Peyer's patch (tissue), 4 donors: ENCODE measurements around the gene KLHL29. TPM values are rescaled to one million over a fixed set of nuclear protein-coding genes. Genes with fewer than 3 reads are reported as not detected.

Experiments used
- DNase-seq, 3 donors: peaks; one replicate each; pipeline ENCODE4 v3.0.0-alpha.2; 2017 to 2019
- H3K27ac ChIP-seq, 4 donors: fragments of 200-600 bp; sonication (generic); one replicate each; pipeline ENCODE4 v1.5.1; 2016 to 2019
- H3K27me3 ChIP-seq, 2 donors: fragments of 200-600 bp; sonication (generic); one replicate each; pipeline ENCODE4 v1.5.1; 2019
- H3K36me3 ChIP-seq, 3 donors: fragments of 200-600 bp; sonication (generic); one replicate each; pipeline ENCODE4 v1.5.1; 2016 to 2019
- H3K4me1 ChIP-seq, 4 donors: fragments of 200-600 bp; sonication (generic); one replicate each; pipeline ENCODE4 v1.5.1; 2016 to 2019
- H3K4me3 ChIP-seq, 4 donors: fragments of 200-600 bp; sonication (generic); 1 replicate in 3 of 4; 2 replicates in 1 of 4; pipeline ENCODE4 v1.5.1; 2016 to 2019; ENCODE audit warnings: mild to moderate bottlenecking in 1 of 4
- H3K9me3 ChIP-seq, 4 donors: fragments of 200-600 bp; sonication (generic); one replicate each; pipeline ENCODE4 v1.5.1; 2016 to 2019; ENCODE audit warnings: mild to moderate bottlenecking in 1 of 4
- CTCF ChIP-seq, 6 experiments: fragments of 450-650 bp in 4 of 6; fragments of 200-600 bp in 2 of 6; sonication (generic) in 1 of 6; IDR thresholded peaks; one replicate each; pipeline ENCODE4 v1.5.1; 2017 to 2019; ENCODE audit warnings: antibody characterized with exemption in 6 of 6, mild to moderate bottlenecking in 3 of 6, moderate library complexity in 1 of 6
- POLR2A ChIP-seq, 2 donors: fragments of 450-650 bp; IDR thresholded peaks; one replicate each; pipeline ENCODE4 v1.5.1; 2017; ENCODE audit warnings: antibody characterized with exemption in 2 of 2, mild to moderate bottlenecking in 2 of 2, moderate library complexity in 2 of 2
- total RNA-seq, 4 donors: library from RNA; depleted of rRNA; stranded (reverse); fragments of >200 nt; gene quantifications; one replicate each; pipeline ENCODE4 v1.1.0, GENCODE V29; 2016

The KLHL29 gene
- total RNA-seq, 4 donors from 2014 or later: 1.1 to 18.2 (median 5.0) TPM

DNA sequence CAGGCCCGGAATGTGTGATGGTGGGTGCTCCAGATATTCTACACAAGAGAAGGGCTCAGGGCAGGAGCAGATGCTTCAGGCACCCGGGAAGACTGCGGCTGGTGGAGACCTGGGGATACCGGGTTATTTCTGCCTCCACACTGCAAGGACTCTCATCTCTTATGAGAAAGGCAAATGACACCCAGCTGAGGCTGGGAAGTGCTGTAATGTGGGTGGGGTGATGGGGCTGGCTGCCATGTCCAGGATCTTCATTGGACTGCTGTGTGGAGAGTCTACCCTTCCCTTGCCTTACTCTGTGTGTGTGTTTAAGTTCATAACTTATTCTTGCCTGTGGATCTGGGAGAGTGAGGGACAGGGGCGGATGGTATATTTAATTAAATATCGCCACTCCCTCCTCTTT lies 124.1 kb downstream of the KLHL29 start:
- Histone ChIP-seq H3K27me3 (no peaks in the 10 kb centered on the region), H3K36me3 (no peaks in the 10 kb centered on the region), H3K9me3 (no peaks in the 10 kb centered on the region), H3K4me1 (peaks cover 0 to 12% (median 0%) of the 10 kb centered on the region in 4 donors), H3K4me3 (no peak overlapping the region), H3K27ac (no peak overlapping the region)
- DNase-seq: no peak
- TF ChIP-seq POLR2A (IDR thresholded peaks at IDR 0.05): no peak
- no peak for TF ChIP-seq CTCF (IDR thresholded peaks at IDR 0.05)

- no peak for DNase-seq
- H3K27me3 ChIP-seq: no peaks in the 10 kb centered on the region
- H3K4me1 ChIP-seq: peaks cover 0 to 12% (median 0%) of the 10 kb centered on the region in 4 donors
- H3K27ac ChIP-seq: no peak overlapping the region
- no peak for TF ChIP-seq POLR2A (IDR thresholded peaks at IDR 0.05)
- TF ChIP-seq CTCF (IDR thresholded peaks at IDR 0.05): no peak
- H3K36me3 ChIP-seq: no peaks in the 10 kb centered on the region
- no peaks in the 10 kb centered on the region for H3K9me3 ChIP-seq
- no peak overlapping the region for H3K4me3 ChIP-seq
Measured at GRCh38 chr2:23509596-23510292, 124.8 kb downstream of the KLHL29 start.

GRCh38 chr2:23510471-23510870 lies 125.5 kb downstream of the KLHL29 start:
- DNase-seq: no peak
- TF ChIP-seq POLR2A (IDR thresholded peaks at IDR 0.05): no peak
- Histone ChIP-seq H3K36me3 (no peaks in the 10 kb centered on the region), H3K27me3 (no peaks in the 10 kb centered on the region), H3K27ac (no peak overlapping the region), H3K4me1 (peaks cover 0 to 12% (median 0%) of the 10 kb centered on the region in 4 donors), H3K9me3 (no peaks in the 10 kb centered on the region), H3K4me3 (no peak overlapping the region)

DNA sequence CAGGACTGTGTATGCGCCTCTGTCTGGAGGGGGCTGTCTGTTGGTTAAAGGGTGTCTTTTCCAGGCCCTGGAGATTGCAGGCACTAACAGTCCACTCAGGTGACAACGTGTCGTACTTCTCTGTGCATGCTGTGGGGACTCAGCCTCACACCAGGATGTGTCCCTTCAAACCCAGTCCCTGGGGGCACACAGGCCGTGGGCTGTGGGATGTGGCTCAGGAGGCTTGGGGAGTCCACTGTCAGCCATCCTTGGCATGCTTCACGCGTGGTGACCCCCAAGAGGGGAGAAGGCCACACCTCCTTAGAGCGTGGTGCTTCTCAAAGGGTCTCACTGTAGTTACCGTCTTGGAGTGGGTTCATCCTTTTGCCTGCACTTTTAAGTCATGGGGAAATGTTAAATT lies 127.8 kb downstream of the KLHL29 start:
- Histone ChIP-seq H3K27me3 (no peaks in the 10 kb centered on the region), H3K27ac (peak overlapping the region in 1 of 4 donors; percentile 62), H3K9me3 (no peaks in the 10 kb centered on the region), H3K36me3 (no peaks in the 10 kb centered on the region), H3K4me1 (no peaks in the 10 kb centered on the region), H3K4me3 (no peak overlapping the region)
- TF ChIP-seq POLR2A (IDR thresholded peaks at IDR 0.05): no peak
- no peak for TF ChIP-seq CTCF (IDR thresholded peaks at IDR 0.05)
- DNase-seq: no peak

DNA sequence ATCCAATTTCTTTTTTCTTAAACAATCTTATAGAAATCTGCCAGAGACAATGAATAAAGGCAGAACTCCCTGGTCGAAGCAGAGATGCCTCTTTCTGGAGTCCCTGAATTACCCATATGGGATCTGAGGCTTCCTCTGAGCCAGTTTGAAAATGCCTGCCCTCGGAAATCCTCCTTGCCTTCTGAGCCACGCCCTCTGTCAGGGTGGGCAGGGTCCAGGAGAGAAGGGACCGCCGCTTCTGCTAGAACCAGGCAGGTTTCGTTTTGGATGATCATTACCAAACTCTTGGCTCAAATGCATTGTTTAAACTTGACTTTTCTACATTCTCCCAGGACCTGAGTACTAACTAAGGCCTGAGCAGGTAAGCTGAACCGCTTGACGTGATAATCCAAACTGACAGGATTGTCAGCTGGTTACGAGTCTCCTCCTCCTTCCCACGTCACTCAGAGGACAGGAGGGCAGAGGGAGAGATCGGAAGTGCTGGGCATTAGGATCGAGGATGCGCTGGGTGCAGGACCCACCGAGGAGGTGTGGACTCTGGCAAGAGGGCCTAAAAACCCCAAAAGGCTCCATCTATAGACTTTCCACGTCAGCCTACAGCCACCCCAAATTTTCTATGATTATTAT lies 128.4 kb downstream of the KLHL29 start:
- Histone ChIP-seq H3K36me3 (no peaks in the 10 kb centered on the region), H3K27me3 (no peaks in the 10 kb centered on the region), H3K4me1 (no peaks in the 10 kb centered on the region), H3K4me3 (peak overlapping the region in 2 of 4 donors; percentile 20 to 34), H3K9me3 (no peaks in the 10 kb centered on the region), H3K27ac (peak overlapping the region in 1 of 4 donors; percentile 62)
- no peak for DNase-seq
- TF ChIP-seq CTCF (IDR thresholded peaks at IDR 0.05) (no peak), POLR2A (IDR thresholded peaks at IDR 0.05) (no peak)
